ENCODE measurements around the gene EMX2.

Gene EMX2

DNA sequence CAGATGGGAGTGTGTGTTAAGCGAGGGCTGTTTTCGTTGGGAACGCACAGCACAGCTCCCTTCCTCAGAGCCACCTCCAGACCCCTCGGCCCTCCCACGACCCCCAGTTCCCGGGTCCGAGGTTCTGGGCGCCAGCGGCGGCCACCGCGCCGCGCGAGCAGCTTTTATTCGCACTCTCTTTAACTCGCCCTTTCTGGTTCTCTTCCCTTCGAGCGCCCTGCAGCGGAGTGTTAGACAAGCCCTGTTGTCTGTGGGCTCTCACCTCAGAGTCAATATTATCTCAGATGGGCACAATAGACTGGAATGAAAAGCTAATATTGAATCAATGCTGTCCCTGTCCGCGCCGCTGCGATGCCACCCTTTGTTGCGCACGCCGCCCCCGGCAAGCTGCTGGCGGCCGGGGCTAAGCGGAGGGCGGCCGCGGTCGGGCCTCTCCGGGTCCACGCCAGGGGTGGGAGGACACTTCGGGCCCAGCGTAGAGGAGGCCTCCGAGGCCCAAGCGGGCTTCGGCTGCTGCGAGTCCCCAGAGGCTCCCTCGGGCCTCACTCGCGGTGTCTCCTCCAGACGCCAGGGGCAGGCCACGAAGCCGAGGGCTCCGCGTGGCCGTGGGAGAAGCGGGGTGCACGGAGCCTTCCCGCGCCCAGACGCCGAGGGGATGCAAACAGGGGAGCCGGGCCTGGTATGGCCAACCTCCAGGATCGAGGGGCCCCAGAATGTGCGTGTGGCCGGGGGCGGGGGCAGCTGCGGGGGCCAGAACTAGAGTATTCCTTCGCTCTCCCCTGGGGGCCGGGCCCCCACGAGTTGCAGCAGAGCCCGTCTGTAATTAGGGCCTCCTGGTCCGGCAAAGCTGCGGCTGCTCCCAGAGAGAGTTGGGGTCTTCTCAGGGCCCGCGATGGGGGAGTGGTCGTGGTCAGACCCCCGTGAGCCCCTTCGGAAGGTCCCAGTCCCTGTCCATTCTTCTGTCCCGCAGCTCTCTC, 7.9 kb upstream of the EMX2 start:
- TF ChIP-seq, protein P1, sequence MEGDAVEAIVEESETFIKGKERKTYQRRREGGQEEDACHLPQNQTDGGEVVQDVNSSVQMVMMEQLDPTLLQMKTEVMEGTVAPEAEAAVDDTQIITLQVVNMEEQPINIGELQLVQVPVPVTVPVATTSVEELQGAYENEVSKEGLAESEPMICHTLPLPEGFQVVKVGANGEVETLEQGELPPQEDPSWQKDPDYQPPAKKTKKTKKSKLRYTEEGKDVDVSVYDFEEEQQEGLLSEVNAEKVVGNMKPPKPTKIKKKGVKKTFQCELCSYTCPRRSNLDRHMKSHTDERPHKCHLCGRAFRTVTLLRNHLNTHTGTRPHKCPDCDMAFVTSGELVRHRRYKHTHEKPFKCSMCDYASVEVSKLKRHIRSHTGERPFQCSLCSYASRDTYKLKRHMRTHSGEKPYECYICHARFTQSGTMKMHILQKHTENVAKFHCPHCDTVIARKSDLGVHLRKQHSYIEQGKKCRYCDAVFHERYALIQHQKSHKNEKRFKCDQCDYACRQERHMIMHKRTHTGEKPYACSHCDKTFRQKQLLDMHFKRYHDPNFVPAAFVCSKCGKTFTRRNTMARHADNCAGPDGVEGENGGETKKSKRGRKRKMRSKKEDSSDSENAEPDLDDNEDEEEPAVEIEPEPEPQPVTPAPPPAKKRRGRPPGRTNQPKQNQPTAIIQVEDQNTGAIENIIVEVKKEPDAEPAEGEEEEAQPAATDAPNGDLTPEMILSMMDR (IDR thresholded peaks at IDR 0.05; ENCODE audit: insufficient read depth, low read length, missing control alignments): no peak
- ChIA-PET CTCF (interaction anchor here (0.9 to 3.6 kb wide), 9 partner anchors 9 to 706 kb away, joined by 3 to 15 read pairs (median 6); no protein-coding TSS in a partner anchor), POLR2A (interaction anchor here (1.2 kb wide), 1 partner anchor 38 kb away, joined by 4 read pairs; no protein-coding TSS in a partner anchor)
- peak overlapping the region; percentile 43 for H3K4me3 ChIP-seq (ENCODE audit: low read depth, low read length)
- no peak for DNase-seq (ENCODE audit: low read depth, low spot score)

DNA sequence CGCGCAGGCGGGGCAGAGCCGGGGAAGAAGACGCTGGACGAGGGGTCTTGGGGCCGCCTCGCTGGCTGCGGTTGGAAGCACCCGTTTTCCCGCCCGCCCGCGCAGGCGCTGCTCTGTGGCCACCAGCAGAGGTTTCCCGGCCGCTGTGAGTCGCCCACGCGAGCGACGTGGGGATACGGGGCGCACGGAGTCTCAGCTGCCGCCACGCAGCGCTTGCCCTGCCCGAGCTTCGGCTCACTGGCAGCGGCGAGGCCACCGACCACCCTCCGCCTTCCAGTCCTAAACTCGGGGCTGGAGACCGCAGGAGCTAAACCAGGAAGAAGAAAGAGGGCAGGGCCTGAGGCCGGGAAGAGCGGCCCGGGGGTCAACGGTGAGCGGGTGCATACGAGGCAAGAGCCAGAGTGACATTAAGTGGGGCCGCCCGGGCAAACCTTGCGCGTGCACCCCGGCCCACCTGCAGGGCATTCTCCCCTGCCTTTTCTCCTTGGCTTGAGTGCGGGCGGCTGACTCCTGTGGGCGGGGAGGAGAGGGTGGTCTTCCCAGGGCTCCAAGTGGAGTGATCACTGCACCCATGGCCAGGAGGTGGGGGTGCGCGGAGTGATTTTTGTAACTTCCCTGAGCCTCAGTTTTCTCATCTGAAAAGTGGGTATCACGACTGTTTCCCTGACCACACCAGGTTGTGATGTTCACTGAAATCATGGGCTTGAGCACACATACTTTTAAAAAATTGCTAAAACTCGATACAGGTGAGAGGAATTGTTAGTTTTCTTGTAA, 7.1 kb upstream of the EMX2 start:
- ChIA-PET POLR2A (interaction anchor here (1.2 kb wide), 1 partner anchor 39 kb away, joined by 4 read pairs; no protein-coding TSS in a partner anchor), CTCF (interaction anchor here (0.9 to 3.2 kb wide), 6 partner anchors 12 to 705 kb away, joined by 3 to 15 read pairs (median 4); no protein-coding TSS in a partner anchor)
- TF ChIP-seq, protein P1 (IDR thresholded peaks at IDR 0.05; ENCODE audit: insufficient read depth, low read length, missing control alignments): no peak
- no peak for DNase-seq (ENCODE audit: low read depth, low spot score)
- H3K4me3 ChIP-seq (ENCODE audit: low read depth, low read length): peak overlapping the region; percentile 43

DNA sequence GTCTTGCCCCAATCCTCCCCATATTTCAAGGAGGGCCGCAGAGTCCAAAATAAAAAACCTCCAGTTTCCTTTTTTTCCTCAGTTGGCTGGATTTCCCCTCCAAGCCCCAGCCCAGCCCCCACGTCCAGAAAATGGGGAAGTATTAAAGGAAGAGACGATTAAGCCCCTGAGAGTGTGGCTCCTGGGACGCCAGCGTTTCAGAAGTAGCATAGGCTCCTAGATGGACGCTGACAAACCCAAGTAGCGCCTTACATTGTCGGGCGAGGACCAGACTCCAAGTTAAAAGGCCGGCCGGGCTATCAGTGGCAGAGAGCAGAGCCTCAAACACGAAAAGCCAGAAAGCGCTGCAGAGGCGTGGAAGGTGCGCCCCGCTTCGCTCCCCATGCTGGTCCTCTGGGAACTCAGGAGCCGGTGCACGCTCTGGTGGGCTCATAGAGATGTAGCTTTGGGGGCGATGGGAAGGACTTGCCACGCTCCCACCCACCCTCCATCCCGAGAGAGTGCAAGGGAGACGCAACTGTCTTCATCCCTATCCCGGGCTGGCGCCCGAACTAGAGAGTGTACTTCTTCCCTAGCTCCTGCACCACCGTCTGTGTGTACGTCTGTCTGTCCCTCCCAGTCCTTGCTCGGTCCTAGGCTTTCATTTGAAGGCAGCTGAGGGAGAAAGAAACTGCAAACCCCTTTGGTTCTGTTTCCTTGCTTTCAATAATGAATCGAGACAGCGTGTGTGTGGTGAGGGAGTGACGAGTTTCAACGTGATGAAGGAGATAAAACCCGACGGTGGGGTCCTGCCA, 6.3 kb upstream of the EMX2 start:
- TF ChIP-seq, protein P1 (IDR thresholded peaks at IDR 0.05; ENCODE audit: insufficient read depth, low read length, missing control alignments): no peak
- H3K4me3 ChIP-seq (ENCODE audit: low read depth, low read length): no peak overlapping the region
- no peak for DNase-seq (ENCODE audit: low read depth, low spot score)
- CTCF ChIA-PET: interaction anchor here (0.6 to 6.2 kb wide), 11 partner anchors 10 to 723 kb away, joined by 3 to 73 read pairs (median 8); no protein-coding TSS in a partner anchor
- POLR2A ChIA-PET: no interaction called here

DNA sequence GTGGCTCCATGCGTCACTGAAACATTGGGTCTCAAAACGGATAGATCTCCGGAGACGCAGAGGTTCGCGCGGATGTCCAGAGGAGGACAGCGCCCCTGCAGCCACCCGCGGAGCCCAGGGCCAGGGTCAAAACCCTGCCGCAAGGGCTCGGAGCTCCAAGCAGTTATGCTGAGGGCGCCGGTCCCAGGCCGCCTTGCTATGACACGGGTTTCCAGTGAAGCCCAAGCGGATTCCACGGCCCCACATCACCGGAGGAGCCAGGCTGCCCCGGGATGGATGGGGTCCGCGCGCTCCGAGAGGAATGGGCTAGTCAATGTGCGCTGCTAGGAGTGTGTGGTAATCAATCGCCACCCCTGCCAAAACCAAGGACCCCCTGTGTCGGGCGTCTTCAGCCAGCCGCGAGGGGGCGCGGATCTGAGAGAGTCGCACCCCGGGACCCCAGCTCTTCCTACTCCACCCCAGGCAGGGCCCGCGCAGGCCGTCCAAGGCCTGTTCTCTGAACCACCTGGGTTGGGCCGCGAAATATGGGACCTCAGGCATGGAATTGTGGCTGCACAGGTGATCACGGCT, 5.6 kb upstream of the EMX2 start:
- ChIA-PET POLR2A (no interaction called here), CTCF (interaction anchor here (0.6 to 6.2 kb wide), 16 partner anchors 9 to 723 kb away, joined by 3 to 73 read pairs (median 6); no protein-coding TSS in a partner anchor)
- no peak overlapping the region for H3K4me3 ChIP-seq (ENCODE audit: low read depth, low read length)
- no peak for DNase-seq (ENCODE audit: low read depth, low spot score)
- TF ChIP-seq, protein P1 (IDR thresholded peaks at IDR 0.05; ENCODE audit: insufficient read depth, low read length, missing control alignments): peak; percentile 2

DNA sequence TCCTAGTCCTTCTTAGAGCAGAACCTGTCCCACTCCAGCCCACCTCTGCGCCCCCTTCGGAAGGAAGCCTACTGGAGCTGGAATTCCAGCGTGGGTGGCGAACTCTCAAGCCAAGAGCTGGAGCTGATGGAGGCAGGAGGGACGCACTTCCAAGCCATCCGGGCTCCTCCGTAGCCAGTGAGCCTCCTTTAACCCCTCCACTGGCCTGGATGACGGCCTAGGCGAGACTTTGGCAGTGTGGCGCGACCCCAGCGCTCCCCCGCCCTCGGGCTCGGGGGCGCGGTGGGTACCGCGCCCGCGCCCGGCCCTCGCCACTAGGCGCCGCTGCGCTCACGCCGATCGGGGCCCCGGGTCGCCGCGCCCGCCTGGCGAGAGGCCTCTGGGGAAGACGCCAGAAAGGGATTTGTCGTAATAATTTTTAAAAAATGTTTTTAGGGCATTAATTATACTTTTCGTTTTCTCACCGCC, 5.1 kb upstream of the EMX2 start:
- ChIA-PET POLR2A (no interaction called here), CTCF (interaction anchor here (0.6 to 6.2 kb wide), 16 partner anchors 9 to 726 kb away, joined by 3 to 73 read pairs (median 4); no protein-coding TSS in a partner anchor)
- TF ChIP-seq, protein P1 (IDR thresholded peaks at IDR 0.05; ENCODE audit: insufficient read depth, low read length, missing control alignments): peak; percentile 47
- DNase-seq (ENCODE audit: low read depth, low spot score): no peak
- peak overlapping the region; percentile 38 for H3K4me3 ChIP-seq (ENCODE audit: low read depth, low read length)

Measured in AG04449 (cell line).